ENCODE data around the gene NPDC1. TPM values are rescaled to one million over a fixed set of nuclear protein-coding genes. Genes with fewer than 3 reads are reported as not detected.

The NPDC1 gene

Small RNA genes within 50 kb of the gene (small RNA-seq; reads per million reads assigned to genes)
- gene RF00153: not detected
